GM12878 (cell line): ENCODE measurements around the gene IFITM1. TPM values are rescaled to one million over a fixed set of nuclear protein-coding genes. Genes with fewer than 3 reads are reported as not detected.

Experiments used
- BCL11A ChIP-seq: IDR thresholded peaks from 2 replicates; pipeline ENCODE4 v1.6.1; 2011; ENCODE audit warnings: low read depth, low read length
- BHLHE40 ChIP-seq, 2 experiments: fragments of 450-650 bp in 1 of 2; IDR thresholded peaks; 2 replicates each; pipeline ENCODE4 v1.6.1; 2011 to 2017; ENCODE audit warnings: low read depth in 2 of 2, borderline replicate concordance in 1 of 2, improper control_type of control experiment in 1 of 2, low read length in 1 of 2, mild to moderate bottlenecking in 1 of 2
- EGR1 ChIP-seq, 2 experiments: IDR thresholded peaks; 1 replicate in 1 of 2; 2 replicates in 1 of 2; pipeline ENCODE4 v1.6.1; 2011 to 2012; ENCODE audit warnings: low read depth in 2 of 2, low read length in 2 of 2, borderline replicate concordance in 1 of 2, mild to moderate bottlenecking in 1 of 2, moderate library complexity in 1 of 2
- EP300 ChIP-seq, 2 experiments: fragments of 150-350 bp in 1 of 2; IDR thresholded peaks; 2 replicates each; pipeline ENCODE4 v1.6.1; 2011 to 2012; ENCODE audit warnings: low read depth in 2 of 2, low read length in 2 of 2, borderline replicate concordance in 1 of 2, improper control_type of control experiment in 1 of 2, inconsistent platforms in 1 of 2; ENCODE audit not compliant: control insufficient read depth in 1 of 2
- GABPA ChIP-seq: IDR thresholded peaks from 2 replicates; pipeline ENCODE4 v1.6.1; 2014; ENCODE audit warnings: antibody characterized with exemption, low read depth, mild to moderate bottlenecking, inconsistent platforms
- HDGF ChIP-seq: fragments of 450-650 bp; IDR thresholded peaks from 2 replicates; pipeline ENCODE4 v1.6.1; 2016; ENCODE audit warnings: antibody characterized with exemption
- JUND ChIP-seq: IDR thresholded peaks from 2 replicates; pipeline ENCODE4 v1.6.1; 2012; ENCODE audit warnings: low read depth, mild to moderate bottlenecking, low read length, improper control_type of control experiment, moderate library complexity
- NFYB ChIP-seq: IDR thresholded peaks from 2 replicates; pipeline ENCODE4 v1.6.1; 2011; ENCODE audit warnings: low read depth, mild to moderate bottlenecking, low read length, improper control_type of control experiment, moderate library complexity; ENCODE audit not compliant: insufficient read depth
- NR2F1 ChIP-seq: fragments of 450-650 bp; conservative IDR thresholded peaks from 2 replicates; pipeline ENCODE4 v1.6.1; 2017; ENCODE audit warnings: mild to moderate bottlenecking
- SMC3 ChIP-seq: IDR thresholded peaks from 2 replicates; pipeline ENCODE4 v1.6.1; 2011; ENCODE audit warnings: low read length, improper control_type of control experiment, borderline replicate concordance
- STAT3 ChIP-seq: IDR thresholded peaks from 2 replicates; pipeline ENCODE4 v1.6.1; 2011; ENCODE audit warnings: low read depth, low read length, improper control_type of control experiment
- SUPT20H ChIP-seq: IDR thresholded peaks from 2 replicates; pipeline ENCODE4 v1.6.1; 2011; ENCODE audit warnings: low read depth, mild to moderate bottlenecking, low read length, moderate library complexity, borderline replicate concordance; ENCODE audit not compliant: control insufficient read depth
- TCF3 ChIP-seq: IDR thresholded peaks from 2 replicates; pipeline ENCODE4 v1.6.1; 2012; ENCODE audit warnings: low read depth, mild to moderate bottlenecking, low read length, borderline replicate concordance; ENCODE audit not compliant: insufficient read depth
- TCF7 ChIP-seq: IDR thresholded peaks from 2 replicates; pipeline ENCODE4 v1.6.1; 2014; ENCODE audit warnings: antibody characterized with exemption, borderline replicate concordance
- polyA plus RNA-seq, 11 experiments: library from polyadenylated mRNA; depleted of rRNA in 4 of 11; unstranded in 6 of 11; stranded (reverse) in 5 of 11; fragments of >200 nt; fragmentation: Nextera tagmentation in 4 of 11; fragmentation: Illumina TruSeq in 1 of 11; extraction: Ambion mirVana in 4 of 11; extraction: Trizol in 1 of 11; gene quantifications; 1 replicate in 1 of 11; 2 replicates in 10 of 11; pipeline versions ENCODE4 v1.2.1 to v1.2.3, GENCODE V29; 2011 to 2016; ENCODE audit warnings: inconsistent platforms in 2 of 11, missing spikeins in 2 of 11, low read depth in 1 of 11
- total RNA-seq, 4 experiments: library from RNA; depleted of rRNA in 3 of 4; stranded (reverse); fragments of >200 nt in 3 of 4; fragmentation: Illumina TruSeq in 1 of 4; extraction: Trizol in 1 of 4; gene quantifications; 2 replicates each; pipeline versions ENCODE4 v1.2.1 to v1.2.3, GENCODE V29; 2013 to 2021
- TF ChIP-seq, protein P1 (sequence below): fragments of 450-650 bp; formaldehyde crosslinking; IDR thresholded peaks from 2 replicates; pipeline ENCODE4 v1.5.0; 2022; ENCODE audit warnings: mild to moderate bottlenecking, missing genetic modification characterization
- TF ChIP-seq, protein P2 (sequence below), 3 experiments: IDR thresholded peaks in 2 of 3; conservative IDR thresholded peaks in 1 of 3; 2 replicates each; pipeline ENCODE4 v1.5.1; 2011; ENCODE audit warnings: low read depth in 3 of 3, low read length in 3 of 3, mild to moderate bottlenecking in 3 of 3, control low read depth in 2 of 3, moderate library complexity in 2 of 3, inconsistent platforms in 1 of 3, mixed read lengths in 1 of 3; ENCODE audit not compliant: control insufficient read depth in 2 of 3, insufficient read depth in 1 of 3; ENCODE audit errors: extremely low read depth in 1 of 3
- TF ChIP-seq, protein P3 (sequence below): fragments of 450-650 bp; IDR thresholded peaks from 2 replicates; pipeline ENCODE4 v1.6.1; 2017; ENCODE audit warnings: borderline replicate concordance
- TF ChIP-seq, protein P4 (sequence below): fragments of 150-350 bp; IDR thresholded peaks from 2 replicates; pipeline ENCODE4 v1.6.1; 2016; ENCODE audit warnings: low read depth, low read length

IFITM1 gene
- total and polyA plus RNA-seq, 10 of the 15 experiments (the other 5 are each of a cell fraction or from before 2014, with no cell fraction given), result 396 to 2,788 (median 607) TPM

DNA sequence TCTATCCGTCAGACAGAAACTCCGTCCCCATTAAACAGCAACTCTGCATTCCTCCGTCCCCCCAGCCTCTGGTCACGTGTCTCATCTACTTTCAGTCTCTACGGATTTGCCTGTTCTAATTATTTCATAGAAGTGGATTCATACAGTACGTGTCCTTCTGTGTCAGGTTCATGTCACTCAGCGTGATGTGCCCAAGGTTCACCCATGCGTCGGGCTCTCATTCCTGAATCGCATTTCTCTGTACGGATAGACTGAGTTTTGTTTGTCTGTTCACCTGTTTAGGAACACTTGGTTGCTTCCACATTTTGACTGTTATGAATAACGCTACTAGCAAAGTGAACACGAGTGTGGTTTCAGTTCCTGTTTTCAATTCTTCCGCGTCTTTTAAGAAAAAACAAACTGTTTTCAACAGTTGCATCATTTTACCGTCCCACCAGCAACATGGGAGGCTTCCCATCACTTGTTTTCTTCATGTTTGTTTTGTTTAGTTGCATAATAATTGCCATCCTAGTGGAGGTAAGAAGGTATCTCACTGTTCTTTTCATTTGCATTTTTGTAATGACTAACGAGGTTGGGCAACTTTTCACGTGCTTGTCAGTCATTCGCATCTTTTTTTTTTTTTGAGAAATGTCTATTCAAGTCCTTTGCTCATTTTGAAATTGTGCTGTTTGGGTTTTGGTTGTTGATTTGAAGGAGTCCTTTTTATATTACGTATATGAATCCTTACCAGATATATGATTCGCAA lies 44.5 kb upstream of the IFITM1 start (continued):
- TF ChIP-seq TCF7 (no peak), SUPT20H (no peak), GABPA (peak; percentile 59; the same call in 1 of the 2 replicates), NR2F1 (peak; percentile 53; the same call in 1 of the 2 replicates), TCF3 (peak; percentile 88; the same call in 1 of the 2 replicates), JUND (peak; percentile 84), BCL11A (peak; percentile 94), EGR1 (IDR thresholded peaks at IDR 0.05; ENCODE audit: borderline replicate concordance in 1 of 2, low read depth in 2 of 2, low read length in 2 of 2) (no peak), EP300 (IDR thresholded peaks at IDR 0.05; ENCODE audit: borderline replicate concordance in 1 of 2, control insufficient read depth in 1 of 2, low read depth in 2 of 2, low read length in 2 of 2) (peak; percentile 98 to 99), SMC3 (no peak), STAT3 (peak; percentile 94; the same call in 1 of the 2 replicates), NFYB (no peak), HDGF (no peak), BHLHE40 (IDR thresholded peaks at IDR 0.05; ENCODE audit: borderline replicate concordance in 1 of 2, low read depth in 2 of 2, low read length in 1 of 2) (peak; percentile 90 to 94)
- TF ChIP-seq, protein P1, sequence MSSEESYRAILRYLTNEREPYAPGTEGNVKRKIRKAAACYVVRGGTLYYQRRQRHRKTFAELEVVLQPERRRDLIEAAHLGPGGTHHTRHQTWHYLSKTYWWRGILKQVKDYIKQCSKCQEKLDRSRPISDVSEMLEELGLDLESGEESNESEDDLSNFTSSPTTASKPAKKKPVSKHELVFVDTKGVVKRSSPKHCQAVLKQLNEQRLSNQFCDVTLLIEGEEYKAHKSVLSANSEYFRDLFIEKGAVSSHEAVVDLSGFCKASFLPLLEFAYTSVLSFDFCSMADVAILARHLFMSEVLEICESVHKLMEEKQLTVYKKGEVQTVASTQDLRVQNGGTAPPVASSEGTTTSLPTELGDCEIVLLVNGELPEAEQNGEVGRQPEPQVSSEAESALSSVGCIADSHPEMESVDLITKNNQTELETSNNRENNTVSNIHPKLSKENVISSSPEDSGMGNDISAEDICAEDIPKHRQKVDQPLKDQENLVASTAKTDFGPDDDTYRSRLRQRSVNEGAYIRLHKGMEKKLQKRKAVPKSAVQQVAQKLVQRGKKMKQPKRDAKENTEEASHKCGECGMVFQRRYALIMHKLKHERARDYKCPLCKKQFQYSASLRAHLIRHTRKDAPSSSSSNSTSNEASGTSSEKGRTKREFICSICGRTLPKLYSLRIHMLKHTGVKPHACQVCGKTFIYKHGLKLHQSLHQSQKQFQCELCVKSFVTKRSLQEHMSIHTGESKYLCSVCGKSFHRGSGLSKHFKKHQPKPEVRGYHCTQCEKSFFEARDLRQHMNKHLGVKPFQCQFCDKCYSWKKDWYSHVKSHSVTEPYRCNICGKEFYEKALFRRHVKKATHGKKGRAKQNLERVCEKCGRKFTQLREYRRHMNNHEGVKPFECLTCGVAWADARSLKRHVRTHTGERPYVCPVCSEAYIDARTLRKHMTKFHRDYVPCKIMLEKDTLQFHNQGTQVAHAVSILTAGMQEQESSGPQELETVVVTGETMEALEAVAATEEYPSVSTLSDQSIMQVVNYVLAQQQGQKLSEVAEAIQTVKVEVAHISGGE (CRISPR knock-in tag), result no peak
- TF ChIP-seq, protein P2, sequence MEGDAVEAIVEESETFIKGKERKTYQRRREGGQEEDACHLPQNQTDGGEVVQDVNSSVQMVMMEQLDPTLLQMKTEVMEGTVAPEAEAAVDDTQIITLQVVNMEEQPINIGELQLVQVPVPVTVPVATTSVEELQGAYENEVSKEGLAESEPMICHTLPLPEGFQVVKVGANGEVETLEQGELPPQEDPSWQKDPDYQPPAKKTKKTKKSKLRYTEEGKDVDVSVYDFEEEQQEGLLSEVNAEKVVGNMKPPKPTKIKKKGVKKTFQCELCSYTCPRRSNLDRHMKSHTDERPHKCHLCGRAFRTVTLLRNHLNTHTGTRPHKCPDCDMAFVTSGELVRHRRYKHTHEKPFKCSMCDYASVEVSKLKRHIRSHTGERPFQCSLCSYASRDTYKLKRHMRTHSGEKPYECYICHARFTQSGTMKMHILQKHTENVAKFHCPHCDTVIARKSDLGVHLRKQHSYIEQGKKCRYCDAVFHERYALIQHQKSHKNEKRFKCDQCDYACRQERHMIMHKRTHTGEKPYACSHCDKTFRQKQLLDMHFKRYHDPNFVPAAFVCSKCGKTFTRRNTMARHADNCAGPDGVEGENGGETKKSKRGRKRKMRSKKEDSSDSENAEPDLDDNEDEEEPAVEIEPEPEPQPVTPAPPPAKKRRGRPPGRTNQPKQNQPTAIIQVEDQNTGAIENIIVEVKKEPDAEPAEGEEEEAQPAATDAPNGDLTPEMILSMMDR (IDR thresholded peaks at IDR 0.05 in 2 of 3, conservative IDR thresholded peaks at IDR 0.05 in 1 of 3; ENCODE audit: control insufficient read depth in 2 of 3, extremely low read depth in 1 of 3, insufficient read depth in 1 of 3, low read depth in 3 of 3, low read length in 3 of 3), result no peak
- TF ChIP-seq, protein P3, sequence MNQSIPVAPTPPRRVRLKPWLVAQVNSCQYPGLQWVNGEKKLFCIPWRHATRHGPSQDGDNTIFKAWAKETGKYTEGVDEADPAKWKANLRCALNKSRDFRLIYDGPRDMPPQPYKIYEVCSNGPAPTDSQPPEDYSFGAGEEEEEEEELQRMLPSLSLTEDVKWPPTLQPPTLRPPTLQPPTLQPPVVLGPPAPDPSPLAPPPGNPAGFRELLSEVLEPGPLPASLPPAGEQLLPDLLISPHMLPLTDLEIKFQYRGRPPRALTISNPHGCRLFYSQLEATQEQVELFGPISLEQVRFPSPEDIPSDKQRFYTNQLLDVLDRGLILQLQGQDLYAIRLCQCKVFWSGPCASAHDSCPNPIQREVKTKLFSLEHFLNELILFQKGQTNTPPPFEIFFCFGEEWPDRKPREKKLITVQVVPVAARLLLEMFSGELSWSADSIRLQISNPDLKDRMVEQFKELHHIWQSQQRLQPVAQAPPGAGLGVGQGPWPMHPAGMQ, result no peak
- TF ChIP-seq, protein P4, sequence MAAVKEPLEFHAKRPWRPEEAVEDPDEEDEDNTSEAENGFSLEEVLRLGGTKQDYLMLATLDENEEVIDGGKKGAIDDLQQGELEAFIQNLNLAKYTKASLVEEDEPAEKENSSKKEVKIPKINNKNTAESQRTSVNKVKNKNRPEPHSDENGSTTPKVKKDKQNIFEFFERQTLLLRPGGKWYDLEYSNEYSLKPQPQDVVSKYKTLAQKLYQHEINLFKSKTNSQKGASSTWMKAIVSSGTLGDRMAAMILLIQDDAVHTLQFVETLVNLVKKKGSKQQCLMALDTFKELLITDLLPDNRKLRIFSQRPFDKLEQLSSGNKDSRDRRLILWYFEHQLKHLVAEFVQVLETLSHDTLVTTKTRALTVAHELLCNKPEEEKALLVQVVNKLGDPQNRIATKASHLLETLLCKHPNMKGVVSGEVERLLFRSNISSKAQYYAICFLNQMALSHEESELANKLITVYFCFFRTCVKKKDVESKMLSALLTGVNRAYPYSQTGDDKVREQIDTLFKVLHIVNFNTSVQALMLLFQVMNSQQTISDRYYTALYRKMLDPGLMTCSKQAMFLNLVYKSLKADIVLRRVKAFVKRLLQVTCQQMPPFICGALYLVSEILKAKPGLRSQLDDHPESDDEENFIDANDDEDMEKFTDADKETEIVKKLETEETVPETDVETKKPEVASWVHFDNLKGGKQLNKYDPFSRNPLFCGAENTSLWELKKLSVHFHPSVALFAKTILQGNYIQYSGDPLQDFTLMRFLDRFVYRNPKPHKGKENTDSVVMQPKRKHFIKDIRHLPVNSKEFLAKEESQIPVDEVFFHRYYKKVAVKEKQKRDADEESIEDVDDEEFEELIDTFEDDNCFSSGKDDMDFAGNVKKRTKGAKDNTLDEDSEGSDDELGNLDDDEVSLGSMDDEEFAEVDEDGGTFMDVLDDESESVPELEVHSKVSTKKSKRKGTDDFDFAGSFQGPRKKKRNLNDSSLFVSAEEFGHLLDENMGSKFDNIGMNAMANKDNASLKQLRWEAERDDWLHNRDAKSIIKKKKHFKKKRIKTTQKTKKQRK, result no peak
